Neural cell (in vitro differentiated cells): ENCODE data around the gene KAT2A.

Experiments
- MXI1 ChIP-seq: fragments of 450-650 bp; conservative IDR thresholded peaks from 2 replicates; pipeline ENCODE4 v1.6.1; 2014; ENCODE audit warnings: antibody characterized with exemption, mild to moderate bottlenecking; ENCODE audit not compliant: poor library complexity, severe bottlenecking
- POLR2AphosphoS5 ChIP-seq: IDR thresholded peaks from 2 replicates; pipeline ENCODE4 v1.6.1; 2012
- TF ChIP-seq, protein P1 (sequence below): fragments of 450-650 bp; IDR thresholded peaks from 2 replicates; pipeline ENCODE4 v1.5.1; 2014; ENCODE audit warnings: antibody characterized with exemption, mild to moderate bottlenecking, moderate library complexity; ENCODE audit not compliant: poor library complexity, severe bottlenecking
- TF ChIP-seq, protein P2 (sequence below): IDR thresholded peaks from 2 replicates; pipeline ENCODE4 v1.6.1; 2012; ENCODE audit warnings: borderline replicate concordance

DNA sequence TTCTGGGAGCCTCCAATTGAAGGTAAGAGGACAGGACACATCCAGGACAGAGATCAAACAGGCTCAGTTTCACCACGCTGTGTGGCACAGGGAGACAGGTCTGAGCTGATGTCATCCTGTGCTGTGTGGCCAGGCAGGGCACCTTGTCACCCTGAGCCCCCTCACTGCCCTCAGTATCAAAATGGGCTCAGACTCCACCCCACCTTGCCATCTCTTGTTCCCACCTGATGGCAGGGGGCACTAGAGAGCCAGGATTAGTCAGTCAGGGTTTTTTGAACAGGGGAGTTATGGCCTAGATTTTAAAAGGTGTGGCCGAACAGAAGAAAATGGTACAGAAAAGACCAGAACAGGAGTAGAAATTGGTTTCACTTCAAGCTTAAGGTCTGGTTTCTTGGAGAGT is 2.6 kb downstream of the KAT2A start:
- TF ChIP-seq, protein P1, sequence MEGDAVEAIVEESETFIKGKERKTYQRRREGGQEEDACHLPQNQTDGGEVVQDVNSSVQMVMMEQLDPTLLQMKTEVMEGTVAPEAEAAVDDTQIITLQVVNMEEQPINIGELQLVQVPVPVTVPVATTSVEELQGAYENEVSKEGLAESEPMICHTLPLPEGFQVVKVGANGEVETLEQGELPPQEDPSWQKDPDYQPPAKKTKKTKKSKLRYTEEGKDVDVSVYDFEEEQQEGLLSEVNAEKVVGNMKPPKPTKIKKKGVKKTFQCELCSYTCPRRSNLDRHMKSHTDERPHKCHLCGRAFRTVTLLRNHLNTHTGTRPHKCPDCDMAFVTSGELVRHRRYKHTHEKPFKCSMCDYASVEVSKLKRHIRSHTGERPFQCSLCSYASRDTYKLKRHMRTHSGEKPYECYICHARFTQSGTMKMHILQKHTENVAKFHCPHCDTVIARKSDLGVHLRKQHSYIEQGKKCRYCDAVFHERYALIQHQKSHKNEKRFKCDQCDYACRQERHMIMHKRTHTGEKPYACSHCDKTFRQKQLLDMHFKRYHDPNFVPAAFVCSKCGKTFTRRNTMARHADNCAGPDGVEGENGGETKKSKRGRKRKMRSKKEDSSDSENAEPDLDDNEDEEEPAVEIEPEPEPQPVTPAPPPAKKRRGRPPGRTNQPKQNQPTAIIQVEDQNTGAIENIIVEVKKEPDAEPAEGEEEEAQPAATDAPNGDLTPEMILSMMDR: peak; percentile 31
- no peak for TF ChIP-seq POLR2AphosphoS5
- no peak for TF ChIP-seq MXI1
- TF ChIP-seq, protein P2, sequence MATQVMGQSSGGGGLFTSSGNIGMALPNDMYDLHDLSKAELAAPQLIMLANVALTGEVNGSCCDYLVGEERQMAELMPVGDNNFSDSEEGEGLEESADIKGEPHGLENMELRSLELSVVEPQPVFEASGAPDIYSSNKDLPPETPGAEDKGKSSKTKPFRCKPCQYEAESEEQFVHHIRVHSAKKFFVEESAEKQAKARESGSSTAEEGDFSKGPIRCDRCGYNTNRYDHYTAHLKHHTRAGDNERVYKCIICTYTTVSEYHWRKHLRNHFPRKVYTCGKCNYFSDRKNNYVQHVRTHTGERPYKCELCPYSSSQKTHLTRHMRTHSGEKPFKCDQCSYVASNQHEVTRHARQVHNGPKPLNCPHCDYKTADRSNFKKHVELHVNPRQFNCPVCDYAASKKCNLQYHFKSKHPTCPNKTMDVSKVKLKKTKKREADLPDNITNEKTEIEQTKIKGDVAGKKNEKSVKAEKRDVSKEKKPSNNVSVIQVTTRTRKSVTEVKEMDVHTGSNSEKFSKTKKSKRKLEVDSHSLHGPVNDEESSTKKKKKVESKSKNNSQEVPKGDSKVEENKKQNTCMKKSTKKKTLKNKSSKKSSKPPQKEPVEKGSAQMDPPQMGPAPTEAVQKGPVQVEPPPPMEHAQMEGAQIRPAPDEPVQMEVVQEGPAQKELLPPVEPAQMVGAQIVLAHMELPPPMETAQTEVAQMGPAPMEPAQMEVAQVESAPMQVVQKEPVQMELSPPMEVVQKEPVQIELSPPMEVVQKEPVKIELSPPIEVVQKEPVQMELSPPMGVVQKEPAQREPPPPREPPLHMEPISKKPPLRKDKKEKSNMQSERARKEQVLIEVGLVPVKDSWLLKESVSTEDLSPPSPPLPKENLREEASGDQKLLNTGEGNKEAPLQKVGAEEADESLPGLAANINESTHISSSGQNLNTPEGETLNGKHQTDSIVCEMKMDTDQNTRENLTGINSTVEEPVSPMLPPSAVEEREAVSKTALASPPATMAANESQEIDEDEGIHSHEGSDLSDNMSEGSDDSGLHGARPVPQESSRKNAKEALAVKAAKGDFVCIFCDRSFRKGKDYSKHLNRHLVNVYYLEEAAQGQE: no peak
